ENCODE measurements around the gene COX17. TPM values are rescaled to one million over a fixed set of nuclear protein-coding genes. Genes with fewer than 3 reads are reported as not detected.

Gene COX17
- total RNA-seq, 1 experiment from 2014 or later = 49.7 TPM

GRCh38 chr3:119649761-119650160 lies 27.4 kb downstream of the COX17 start:
- no TSS peak for BruUV-seq (replicated peaks)
- Histone ChIP-seq H3K9me3 (ENCODE audit: low read depth, low read length, poor library complexity, severe bottlenecking) (no peaks in the 10 kb centered on the region), H3K4me3 (ENCODE audit: low read depth, low read length, poor library complexity, severe bottlenecking) (no peak overlapping the region), H3K27ac (ENCODE audit: low read depth, low read length, poor library complexity, severe bottlenecking) (no peak overlapping the region), H3K27me3 (replicated peaks; ENCODE audit: insufficient read depth, low read depth, low read length, poor library complexity) (no peaks in the 10 kb centered on the region), H3K36me3 (ENCODE audit: insufficient read depth, low read length, poor library complexity, severe bottlenecking) (no peaks in the 10 kb centered on the region), H3K4me1 (ENCODE audit: insufficient read depth, low read length, poor library complexity, severe bottlenecking) (no peaks in the 10 kb centered on the region)
- TF ChIP-seq EZH2 (IDR thresholded peaks at IDR 0.05; ENCODE audit: borderline replicate concordance, low read depth, low read length, poor library complexity, severe bottlenecking) (no peak), CTCF (conservative IDR thresholded peaks at IDR 0.05; ENCODE audit: low read depth, low read length) (no peak)
- CTCF ChIA-PET = no interaction called here
- POLR2A ChIA-PET (ENCODE audit: low non-redundant PET) = no interaction called here
- intact Hi-C loops (cut with micrococcal nuclease; ENCODE audit: unreplicated experiment) = no loop called here
- no peak for DNase-seq (ENCODE audit: low spot score)

DNA sequence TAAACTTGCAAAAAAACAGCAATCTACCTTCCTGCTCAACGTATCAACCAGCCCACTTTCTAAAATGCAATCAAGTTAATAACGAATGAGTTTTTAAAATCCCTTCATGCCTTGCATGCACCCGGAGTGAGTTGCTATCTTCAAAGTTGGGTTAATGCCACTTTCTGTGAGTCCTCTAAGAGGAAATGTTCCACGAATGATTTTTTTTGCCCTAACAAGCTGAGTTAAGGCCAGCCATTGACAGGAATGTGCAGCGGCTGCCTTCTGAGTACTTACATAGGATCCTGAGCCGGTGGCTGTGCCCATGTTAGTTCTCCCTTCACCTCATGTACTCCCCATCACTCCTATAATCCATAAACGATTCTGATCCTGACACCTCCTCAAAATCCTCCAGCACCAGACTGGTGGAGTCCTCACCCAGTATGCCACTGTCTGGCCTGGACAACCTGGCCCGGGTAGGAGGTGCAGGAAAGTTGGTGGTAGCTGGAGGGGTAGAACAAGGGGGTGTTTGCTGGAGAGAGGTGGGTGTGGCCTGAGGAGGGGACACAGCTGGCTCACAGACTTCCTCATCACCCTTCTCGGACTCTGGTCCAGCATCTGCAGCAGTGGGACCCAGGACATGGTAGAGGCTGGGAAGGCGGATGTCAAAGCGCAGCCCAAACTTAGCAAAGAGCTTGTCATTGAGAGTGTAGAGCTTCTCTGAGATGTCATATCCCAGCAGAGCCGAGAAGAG lies 29.2 kb downstream of the COX17 start:
- H3K27ac ChIP-seq (ENCODE audit: low read depth, low read length, poor library complexity, severe bottlenecking) = no peak overlapping the region
- TF ChIP-seq CTCF (conservative IDR thresholded peaks at IDR 0.05; ENCODE audit: low read depth, low read length) (no peak), EZH2 (IDR thresholded peaks at IDR 0.05; ENCODE audit: borderline replicate concordance, low read depth, low read length, poor library complexity, severe bottlenecking) (no peak)
- ChIA-PET POLR2A (ENCODE audit: low non-redundant PET) (no interaction called here), CTCF (no interaction called here)
- no peaks in the 10 kb centered on the region for H3K4me1 ChIP-seq (ENCODE audit: insufficient read depth, low read length, poor library complexity, severe bottlenecking)
- H3K4me3 ChIP-seq (ENCODE audit: low read depth, low read length, poor library complexity, severe bottlenecking) = no peak overlapping the region
- DNase-seq (ENCODE audit: low spot score) = no peak
- no peaks in the 10 kb centered on the region for H3K9me3 ChIP-seq (ENCODE audit: low read depth, low read length, poor library complexity, severe bottlenecking)
- H3K27me3 ChIP-seq (replicated peaks; ENCODE audit: insufficient read depth, low read depth, low read length, poor library complexity) = no peaks in the 10 kb centered on the region
- H3K36me3 ChIP-seq (ENCODE audit: insufficient read depth, low read length, poor library complexity, severe bottlenecking) = no peaks in the 10 kb centered on the region
- intact Hi-C loops (cut with micrococcal nuclease; ENCODE audit: unreplicated experiment) = no loop called here
- BruUV-seq (replicated peaks) = no TSS peak

GRCh38 chr3:119647171-119647570 lies 30.0 kb downstream of the COX17 start:
- Histone ChIP-seq H3K4me3 (ENCODE audit: low read depth, low read length, poor library complexity, severe bottlenecking) (no peak overlapping the region), H3K27me3 (replicated peaks; ENCODE audit: insufficient read depth, low read depth, low read length, poor library complexity) (no peaks in the 10 kb centered on the region), H3K9me3 (ENCODE audit: low read depth, low read length, poor library complexity, severe bottlenecking) (no peaks in the 10 kb centered on the region), H3K4me1 (ENCODE audit: insufficient read depth, low read length, poor library complexity, severe bottlenecking) (no peaks in the 10 kb centered on the region), H3K27ac (ENCODE audit: low read depth, low read length, poor library complexity, severe bottlenecking) (no peak overlapping the region), H3K36me3 (ENCODE audit: insufficient read depth, low read length, poor library complexity, severe bottlenecking) (no peaks in the 10 kb centered on the region)
- CTCF ChIA-PET = no interaction called here
- intact Hi-C loops (cut with micrococcal nuclease; ENCODE audit: unreplicated experiment) = no loop called here
- BruUV-seq (replicated peaks) = no TSS peak
- DNase-seq (ENCODE audit: low spot score) = no peak
- TF ChIP-seq CTCF (conservative IDR thresholded peaks at IDR 0.05; ENCODE audit: low read depth, low read length) (no peak), EZH2 (IDR thresholded peaks at IDR 0.05; ENCODE audit: borderline replicate concordance, low read depth, low read length, poor library complexity, severe bottlenecking) (no peak)
- POLR2A ChIA-PET (ENCODE audit: low non-redundant PET) = no interaction called here

Measured in A673 (cell line).